Placental epithelial cell (primary cell): ENCODE measurements around the gene STX1A. TPM values are rescaled to one million over a fixed set of nuclear protein-coding genes. Genes with fewer than 3 reads are reported as not detected.

Experiments
- small RNA-seq: library from RNA; depleted of rRNA; stranded (forward); fragments of <200 nt; gene quantifications from one replicate; pipeline ENCODE3, GENCODE V24; 2012
- total RNA-seq: library from RNA; depleted of rRNA; stranded (reverse); fragments of >200 nt; gene quantifications from 2 replicates; pipeline ENCODE4 v1.2.3, GENCODE V29; 2012

STX1A gene
- 2.4 and 7.4 TPM in 2 replicates for total RNA-seq

DNA sequence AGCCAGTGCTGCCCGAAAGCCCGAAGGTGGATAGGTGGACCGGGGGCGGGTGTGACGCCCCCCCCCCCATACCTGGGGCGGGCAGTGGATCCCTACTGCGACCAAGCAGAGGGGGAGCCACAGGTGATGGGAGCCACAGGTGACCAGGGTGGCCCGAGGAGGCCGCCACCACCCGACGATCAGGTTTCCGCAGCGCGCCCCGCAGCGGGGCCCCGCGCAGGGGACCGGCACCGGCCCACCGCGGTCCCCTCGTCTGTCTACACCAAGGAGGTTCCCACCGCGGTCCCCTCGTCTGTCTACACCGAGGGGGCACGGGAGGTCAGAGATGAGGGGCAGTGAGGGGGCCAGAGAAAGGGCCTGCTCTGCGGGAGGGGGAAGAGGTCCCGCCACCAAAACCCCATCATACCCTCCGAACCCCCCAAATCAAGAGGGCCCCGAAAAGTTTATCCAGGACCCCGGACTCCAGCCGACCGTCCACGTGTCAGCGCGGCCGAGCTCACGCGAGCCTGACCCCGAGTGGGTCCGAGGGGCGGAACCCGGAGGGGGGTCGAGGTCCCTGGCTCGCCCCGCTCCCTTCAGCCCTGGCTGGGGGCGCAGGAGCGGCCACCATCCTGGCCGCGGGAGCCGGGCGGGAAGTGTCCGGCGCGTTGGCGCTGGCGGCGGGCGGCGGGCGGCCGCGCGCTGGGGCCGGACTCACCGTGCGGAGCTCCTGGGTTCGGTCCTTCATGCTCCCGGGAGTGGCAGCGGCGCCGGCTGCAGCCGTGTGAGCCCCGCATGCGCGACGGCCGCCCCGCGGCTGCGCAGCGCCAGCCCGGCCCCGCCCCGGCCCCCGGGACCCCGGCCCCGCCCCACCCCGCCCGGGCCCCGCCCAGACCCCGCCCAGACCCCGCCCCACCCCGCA lies at the start of gene STX1A:
Gene STX1A, minus strand, starts transcription at position 765 of the 901 bp plus-strand sequence. Its CDS starts 38 bp downstream, at position 727.

DNA sequence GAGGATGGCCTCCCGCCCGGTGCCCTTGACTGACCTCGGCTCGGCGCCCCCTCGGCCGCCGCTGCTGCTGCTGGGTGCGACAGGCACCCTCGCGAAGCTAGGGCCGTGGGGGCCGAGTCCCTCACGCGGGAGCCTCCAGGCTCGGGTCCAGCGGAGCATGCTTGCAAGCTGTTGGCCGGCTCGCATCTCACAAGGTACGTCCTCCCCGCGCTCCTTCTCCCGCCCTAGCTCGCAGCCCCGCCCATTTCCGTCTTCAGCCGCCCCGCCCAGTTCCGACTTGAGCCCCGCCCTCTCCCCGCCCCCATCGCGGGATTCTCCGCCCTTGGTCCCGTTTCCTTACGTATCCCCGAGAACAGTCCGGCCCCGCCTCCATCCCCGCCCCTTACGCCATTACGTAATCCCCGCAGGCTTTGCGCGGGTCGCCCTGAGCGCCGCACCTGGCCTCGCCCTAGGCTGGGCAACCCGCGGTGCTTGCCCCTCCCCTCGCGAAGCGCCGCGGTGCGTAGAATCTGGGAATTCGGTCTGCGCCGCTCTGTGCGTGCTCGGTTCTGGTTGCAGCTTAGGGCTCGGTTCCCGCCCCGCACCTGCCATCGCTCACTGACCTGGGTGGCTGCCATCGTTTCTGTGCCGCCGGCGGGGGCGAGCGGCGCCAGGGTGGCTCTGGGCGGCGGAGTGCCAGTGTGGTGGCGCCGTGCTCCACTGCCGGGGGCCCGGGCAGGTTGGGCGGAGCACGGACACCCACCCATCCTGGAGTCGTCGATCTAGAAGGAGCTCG lies 19.3 kb upstream of the STX1A start, which contains the start of gene ABHD11:
Gene ABHD11, minus strand, starts transcription at position 191 of the 775 bp plus-strand sequence. Its CDS starts 32 bp downstream, at position 159.

DNA sequence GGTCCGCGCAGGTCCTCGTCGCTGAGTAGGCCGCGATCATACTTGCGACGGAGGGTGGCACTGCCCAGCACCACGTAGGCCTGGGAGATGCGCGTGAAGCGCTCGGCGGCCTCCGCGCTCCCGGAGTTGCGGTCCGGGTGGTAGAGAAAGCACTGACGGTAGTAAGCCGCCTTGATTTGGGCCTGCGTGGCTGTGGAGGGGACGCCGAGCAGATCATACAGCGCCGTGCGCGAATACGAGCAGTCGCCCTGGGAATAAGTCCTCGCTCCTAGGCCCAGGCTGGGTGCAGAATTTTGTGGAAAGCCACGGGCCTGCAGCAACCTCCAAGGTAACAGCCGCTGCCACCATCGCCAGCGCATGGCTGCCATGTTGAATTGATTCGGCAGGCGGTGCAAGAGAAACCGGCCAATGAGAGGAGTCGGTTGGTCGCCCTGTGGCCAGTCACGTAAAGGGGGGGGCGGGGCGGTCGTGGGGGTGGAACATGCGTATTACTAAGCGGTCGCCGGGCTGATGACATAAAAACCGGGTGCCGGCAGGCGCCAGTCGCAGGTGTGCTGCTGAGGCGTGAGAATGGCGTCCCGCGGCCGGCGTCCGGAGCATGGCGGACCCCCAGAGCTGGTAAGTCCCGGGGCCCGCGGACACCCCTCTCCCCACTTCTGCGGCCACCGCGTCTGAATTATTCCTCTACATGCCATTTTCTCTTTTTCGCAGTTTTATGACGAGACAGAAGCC lies 36.2 kb downstream of the STX1A start, which contains the start of the genes BUD23 and DNAJC30:
Gene BUD23, plus strand, starts transcription at position 542 of the 732 bp plus-strand sequence. Its CDS starts 29 bp downstream, at position 571.
Gene DNAJC30, minus strand, starts transcription at position 398 of the 732 bp plus-strand sequence. Its CDS starts 30 bp downstream, at position 368.

DNA sequence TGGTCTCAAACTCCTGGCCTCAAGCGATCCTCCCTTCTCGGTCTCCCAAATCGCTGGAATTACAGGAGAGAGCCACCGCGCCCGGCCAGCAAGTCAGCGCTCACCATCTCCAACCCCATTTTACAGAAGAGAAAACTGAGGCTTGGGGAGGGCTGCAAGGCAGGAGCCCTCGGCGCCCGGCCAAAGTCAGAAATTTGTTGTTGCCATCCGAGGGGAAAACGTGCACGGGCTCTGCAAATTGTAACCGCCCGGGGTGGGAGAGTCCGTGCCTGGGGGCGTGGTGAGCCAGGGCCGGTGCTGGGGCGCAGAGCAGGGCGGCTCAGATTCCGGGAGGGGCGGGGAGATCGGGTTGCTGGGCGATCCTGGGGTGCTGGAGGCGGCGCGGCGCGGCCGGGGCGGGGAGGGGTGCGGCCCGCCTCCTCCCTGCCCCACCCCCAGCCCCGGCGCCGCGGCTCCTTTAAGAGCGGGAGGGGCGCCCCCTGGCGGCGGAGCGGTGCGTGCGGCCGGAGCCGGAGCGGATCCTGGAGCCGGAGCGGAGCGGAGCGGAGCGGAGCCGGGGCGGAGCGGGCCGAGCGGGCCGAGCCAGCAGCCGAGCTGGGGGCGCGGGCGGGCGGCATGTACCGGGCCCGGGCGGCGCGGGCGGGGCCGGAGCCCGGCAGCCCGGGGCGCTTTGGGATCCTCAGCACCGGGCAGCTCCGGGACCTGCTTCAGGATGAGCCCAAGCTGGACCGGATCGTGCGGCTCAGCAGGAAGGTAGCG lies 51.9 kb downstream of the STX1A start, which contains the start of gene VPS37D:
Gene VPS37D, plus strand, starts transcription at position 488 of the 759 bp plus-strand sequence. Its CDS starts 128 bp downstream, at position 616.

Small RNAs within 50 kb of the gene (small RNA-seq; reads per million reads assigned to genes)
- gene MIR4284 (not detected), gene RN7SL265P (not detected)

Other genes starting within 250 kb of the STX1A start
- 36.9 and 47.9 TPM in 2 replicates for gene BAZ1B, start 197.4 kb downstream of the STX1A start, total RNA-seq
- 23.2 and 33.7 TPM in 2 replicates for gene BCL7B, start 162.0 kb downstream of the STX1A start, total RNA-seq
- gene TBL2, start 141.1 kb downstream of the STX1A start, total RNA-seq = 75.0 and 84.8 TPM in 2 replicates
- gene MLXIPL, start 95.1 kb downstream of the STX1A start, total RNA-seq = not detected in 2 replicates
- gene VPS37D, start 51.8 kb downstream of the STX1A start, total RNA-seq = 0.87 and 2.7 TPM in 2 replicates
- 3.5 and 3.6 TPM in 2 replicates for gene DNAJC30, start 36.2 kb downstream of the STX1A start, total RNA-seq
- 23.6 and 52.9 TPM in 2 replicates for gene BUD23, start 36.1 kb downstream of the STX1A start, total RNA-seq
- gene ABHD11, start 19.1 kb upstream of the STX1A start, total RNA-seq = 14.1 and 16.1 TPM in 2 replicates
- not detected in 2 replicates for gene CLDN3, start 50.6 kb upstream of the STX1A start, total RNA-seq
- 216 and 226 TPM in 2 replicates for gene CLDN4, start 111.3 kb upstream of the STX1A start, total RNA-seq
- 1.6 and 8.2 TPM in 2 replicates for gene METTL27, start 122.8 kb upstream of the STX1A start, total RNA-seq
- gene TMEM270, start 141.5 kb upstream of the STX1A start, total RNA-seq = not detected in 2 replicates